Keratinocyte (primary cell): ENCODE measurements around the gene GAB1. TPM values are rescaled to one million over a fixed set of nuclear protein-coding genes. Genes with fewer than 3 reads are reported as not detected.

Source experiments
- DNase-seq: peaks from one replicate; pipeline ENCODE4 v3.0.0-alpha.2; 2011; ENCODE audit warnings: low read depth, missing footprints, low spot score
- FAIRE-seq: peaks from 2 replicates; lab custom pipeline; 2011; peaks lifted over from hg19 to GRCh38; lab: Jason Lieb, UNC
- H2AFZ ChIP-seq: 2 replicates; pipeline ENCODE4 v1.6.0; 2012; ENCODE audit warnings: low read length, control low read depth, inconsistent platforms; ENCODE audit not compliant: control insufficient read depth
- H3K27ac ChIP-seq: 2 replicates; pipeline ENCODE4 v1.5.1; 2011; ENCODE audit warnings: low read length; ENCODE audit not compliant: control insufficient read depth, insufficient read depth
- H3K27me3 ChIP-seq: 3 replicates; pipeline ENCODE4 v1.6.0; 2011; ENCODE audit warnings: low read length; ENCODE audit not compliant: control insufficient read depth, insufficient read depth; ENCODE audit errors: extremely low read depth
- H3K36me3 ChIP-seq, 2 experiments: 2 replicates in 1 of 2; 3 replicates in 1 of 2; pipeline ENCODE4 v1.5.1; 2011; ENCODE audit warnings: low read length in 2 of 2, mild to moderate bottlenecking in 1 of 2; ENCODE audit not compliant: control insufficient read depth in 2 of 2, insufficient read depth in 2 of 2; ENCODE audit errors: extremely low read depth in 1 of 2
- H3K4me1 ChIP-seq: 3 replicates; pipeline ENCODE4 v1.5.1; 2011; ENCODE audit warnings: low read length; ENCODE audit not compliant: control insufficient read depth, insufficient read depth; ENCODE audit errors: extremely low read depth
- H3K4me2 ChIP-seq: 3 replicates; pipeline ENCODE4 v1.6.0; 2011; ENCODE audit warnings: low read depth, low read length; ENCODE audit not compliant: control insufficient read depth, insufficient read depth; ENCODE audit errors: extremely low read depth
- H3K4me3 ChIP-seq, 3 experiments: fragments of 200-600 bp in 1 of 3; sonication (generic) in 1 of 3; 2 replicates in 2 of 3; 3 replicates in 1 of 3; pipeline ENCODE4 v1.5.1; 2011 to 2016; ENCODE audit warnings: low read length in 3 of 3, mild to moderate bottlenecking in 3 of 3, control low read depth in 2 of 3, inconsistent platforms in 1 of 3, low read depth in 1 of 3, mixed read lengths in 1 of 3, mixed run types in 1 of 3, moderate library complexity in 1 of 3; ENCODE audit not compliant: control insufficient read depth in 2 of 3, insufficient read depth in 2 of 3; ENCODE audit errors: extremely low read depth in 1 of 3
- H3K79me2 ChIP-seq: 2 replicates; pipeline ENCODE4 v1.6.0; 2012; ENCODE audit warnings: low read length; ENCODE audit not compliant: control insufficient read depth, insufficient read depth
- H3K9ac ChIP-seq: 3 replicates; pipeline ENCODE4 v1.6.0; 2011; ENCODE audit warnings: low read length; ENCODE audit not compliant: control insufficient read depth, insufficient read depth; ENCODE audit errors: extremely low read depth
- H3K9me1 ChIP-seq: 3 replicates; pipeline ENCODE4 v1.6.0; 2011; ENCODE audit warnings: low read length; ENCODE audit not compliant: control insufficient read depth, insufficient read depth; ENCODE audit errors: extremely low read depth
- H3K9me3 ChIP-seq: 2 replicates; pipeline ENCODE4 v1.5.1; 2012; ENCODE audit warnings: low read depth, low read length; ENCODE audit not compliant: control insufficient read depth
- H4K20me1 ChIP-seq: 3 replicates; pipeline ENCODE4 v1.6.0; 2011; ENCODE audit warnings: low read length; ENCODE audit not compliant: control insufficient read depth, insufficient read depth; ENCODE audit errors: extremely low read depth
- CTCF ChIP-seq, 3 experiments: IDR thresholded peaks in 1 of 3; conservative IDR thresholded peaks in 1 of 3; optimal IDR thresholded peaks in 1 of 3; 2 replicates in 2 of 3; 3 replicates in 1 of 3; pipeline versions ENCODE3 to v1.5.1; 2011; ENCODE audit warnings: low read length in 3 of 3, mild to moderate bottlenecking in 3 of 3, moderate library complexity in 2 of 3, control low read depth in 1 of 3, inconsistent platforms in 1 of 3; ENCODE audit not compliant: insufficient read depth in 2 of 3; ENCODE audit errors: extremely low read depth in 1 of 3
- EZH2 ChIP-seq: IDR thresholded peaks from one replicate; pipeline ENCODE4 v1.6.1; 2012; ENCODE audit warnings: inconsistent platforms, mild to moderate bottlenecking, low read length, moderate library complexity
- dilution Hi-C: fragments of 300-500 bp; cut with MboI; formaldehyde crosslinking; loops from one replicate; pipeline ENCODE4 v1.7.0; 2020; ENCODE audit warnings: low sequenced_read_pairs; ENCODE audit not compliant: extremely low pct_ligation_motif_present
- polyA plus RNA-seq, 5 experiments: library from polyadenylated mRNA; depleted of rRNA in 3 of 5; stranded (reverse) in 3 of 5; stranded (forward) in 1 of 5; unstranded in 1 of 5; fragments of >200 nt; gene quantifications; 1 replicate in 1 of 5; 2 replicates in 3 of 5; 3 replicates in 1 of 5; pipeline versions ENCODE4 v1.2.1 to v1.2.3, GENCODE V29; 2011 to 2012; ENCODE audit warnings: missing spikeins in 2 of 5, low read depth in 1 of 5, low replicate concordance in 1 of 5

Gene GAB1
- polyA plus RNA-seq, 1 donor (not counting 4 experiments of a cell fraction or from before 2014, with no cell fraction given), result 11.0 TPM

- peaks cover 28% of the 10 kb centered on the region for H3K4me1 ChIP-seq
- peaks cover 0 to 4% of the 10 kb centered on the region in 2 experiments for H3K36me3 ChIP-seq
- H3K9me3 ChIP-seq, result no peaks in the 10 kb centered on the region
- no peak for DNase-seq
- H3K79me2 ChIP-seq, result peaks cover 46% of the 10 kb centered on the region
- TF ChIP-seq EZH2 (no peak), CTCF (optimal IDR thresholded peaks at IDR 0.05 in 1 of 3, IDR thresholded peaks at IDR 0.05 in 1 of 3, conservative IDR thresholded peaks at IDR 0.05 in 1 of 3; ENCODE audit: extremely low read depth in 1 of 3, insufficient read depth in 2 of 3, low read length in 3 of 3) (no peak)
- peak; percentile 5 for FAIRE-seq
- H3K4me3 ChIP-seq, result no peak overlapping the region
- H3K27me3 ChIP-seq, result no peaks in the 10 kb centered on the region
- no peak overlapping the region for H3K4me2 ChIP-seq
- no peaks in the 10 kb centered on the region for H3K9me1 ChIP-seq
- no peak overlapping the region for H3K9ac ChIP-seq
- H4K20me1 ChIP-seq, result no peaks in the 10 kb centered on the region
- no peak overlapping the region for H3K27ac ChIP-seq
- H2AFZ ChIP-seq, result no peak overlapping the region
- dilution Hi-C loops, result no loop called here
Measured at GRCh38 chr4:143344041-143344440, 7.4 kb downstream of the GAB1 start.

DNA sequence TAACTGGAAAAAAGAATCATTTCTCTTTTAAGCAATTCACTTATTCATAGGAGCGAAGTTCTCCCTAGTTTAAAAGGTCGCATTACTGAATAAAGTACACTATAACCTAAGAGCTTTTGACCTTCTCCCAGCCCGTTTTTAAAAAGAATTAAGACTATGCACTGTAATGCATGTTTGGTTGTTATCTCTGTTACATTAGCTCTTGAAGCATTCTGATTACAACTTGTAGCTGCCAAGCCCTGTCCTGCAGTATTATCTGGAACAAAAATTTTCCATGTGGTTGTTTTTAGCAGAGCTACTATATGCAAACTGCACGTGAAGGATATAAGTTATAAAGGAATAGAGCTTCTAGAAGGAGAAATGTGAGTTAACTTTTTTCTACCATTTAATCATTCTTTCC, 8.1 kb downstream of the GAB1 start:
- dilution Hi-C loops, result no loop called here
- TF ChIP-seq EZH2 (no peak), CTCF (optimal IDR thresholded peaks at IDR 0.05 in 1 of 3, IDR thresholded peaks at IDR 0.05 in 1 of 3, conservative IDR thresholded peaks at IDR 0.05 in 1 of 3; ENCODE audit: extremely low read depth in 1 of 3, insufficient read depth in 2 of 3, low read length in 3 of 3) (no peak)
- Histone ChIP-seq H3K27me3 (no peaks in the 10 kb centered on the region), H3K27ac (peak overlapping the region; percentile 90), H3K9me1 (no peaks in the 10 kb centered on the region), H3K4me2 (peak overlapping the region; percentile 81), H3K36me3 (peaks cover 0 to 4% of the 10 kb centered on the region in 2 experiments), H4K20me1 (no peaks in the 10 kb centered on the region), H3K4me3 (peak overlapping the region in 1 of 3 experiments; percentile 25), H3K9me3 (no peaks in the 10 kb centered on the region), H3K79me2 (peaks cover 42% of the 10 kb centered on the region), H3K4me1 (peaks cover 28% of the 10 kb centered on the region), H2AFZ (peak overlapping the region; percentile 19), H3K9ac (peak overlapping the region; percentile 29)
- FAIRE-seq, result no peak
- DNase-seq, result no peak
